Heart left ventricle (tissue), 16 donors: ENCODE results near the gene SLC24A5. TPM values are rescaled to one million over a fixed set of nuclear protein-coding genes. Genes with fewer than 3 reads are reported as not detected.

Experiments
- ATAC-seq, 4 donors: fragments of 200-7000 bp; cut with Tn5 transposase; one replicate each; pipeline ENCODE4 v1.9.1; 2020 to 2022; ENCODE audit warnings: moderate library complexity in 4 of 4, mild to moderate bottlenecking in 3 of 4, moderate number of reproducible peaks in 1 of 4
- DNase-seq, 5 donors: peaks; one replicate each; pipeline ENCODE4 v3.0.0-alpha.2; 2020
- H3K27ac ChIP-seq, 12 donors: fragments of 200-600 bp; sonication (generic) in 4 of 12; one replicate each; pipeline versions ENCODE4 v1.5.0 to v1.8.0; 2016 to 2022; ENCODE audit warnings: mild to moderate bottlenecking in 2 of 12
- H3K27me3 ChIP-seq, 9 donors: fragments of 200-600 bp; sonication (generic) in 2 of 9; one replicate each; pipeline versions ENCODE4 v1.5.1 to v1.8.0; 2016 to 2022; ENCODE audit warnings: mild to moderate bottlenecking in 3 of 9
- H3K36me3 ChIP-seq, 9 donors: fragments of 200-600 bp; sonication (generic) in 2 of 9; one replicate each; pipeline versions ENCODE4 v1.5.0 to v1.8.0; 2018 to 2022; ENCODE audit warnings: mild to moderate bottlenecking in 2 of 9
- H3K4me1 ChIP-seq, 12 donors: fragments of 200-600 bp; sonication (generic) in 4 of 12; one replicate each; pipeline versions ENCODE4 v1.5.0 to v1.8.0; 2016 to 2022; ENCODE audit warnings: mild to moderate bottlenecking in 3 of 12
- H3K4me3 ChIP-seq, 12 donors: fragments of 200-600 bp; sonication (generic) in 4 of 12; one replicate each; pipeline versions ENCODE4 v1.5.0 to v1.8.0; 2017 to 2022; ENCODE audit warnings: mild to moderate bottlenecking in 9 of 12, moderate library complexity in 4 of 12
- H3K9me3 ChIP-seq, 12 donors: fragments of 200-600 bp; sonication (generic) in 4 of 12; one replicate each; pipeline versions ENCODE4 v1.5.0 to v1.8.0; 2016 to 2022; ENCODE audit warnings: mild to moderate bottlenecking in 1 of 12
- CTCF ChIP-seq, 12 donors: fragments of 200-600 bp; sonication (generic) in 4 of 12; IDR thresholded peaks; one replicate each; pipeline versions ENCODE4 v1.5.0 to v1.8.0; 2018 to 2022; ENCODE audit warnings: antibody characterized with exemption in 12 of 12, mild to moderate bottlenecking in 5 of 12
- POLR2A ChIP-seq, 2 donors: fragments of 450-650 bp; IDR thresholded peaks; one replicate each; pipeline ENCODE4 v1.6.1; 2017; ENCODE audit warnings: antibody characterized with exemption in 2 of 2, mild to moderate bottlenecking in 2 of 2, moderate library complexity in 2 of 2
- WGBS, 4 donors: extraction: QIAGEN DNeasy Blood & Tissue Kit in 2 of 4; methylation state at CpG; one replicate each; pipeline versions ENCODE4 v1.1.5 to v1.1.7; 2013 to 2018; 5-methylcytosine and 5-hydroxymethylcytosine counted together
- intact Hi-C, 10 donors: fragments of 100-400 bp; cut with DNase I; formaldehyde crosslinking; loops; one replicate each; pipeline versions ENCODE4 v1.11.1 to v1.14.2; 2022
- polyA plus RNA-seq, 2 donors: library from polyadenylated mRNA; stranded (reverse); fragments of 200-250 nt; gene quantifications; one replicate each; pipeline ENCODE4 v1.2.3, GENCODE V29; 2013
- total RNA-seq, 9 donors: library from RNA; depleted of rRNA in 2 of 9; stranded (reverse); fragments of >200 nt in 2 of 9; fragmentation: NEBNext Ultra II Directional in 3 of 9; extraction: Animal tissue kit (Norgen Biotek cat#: 25700) in 3 of 9; gene quantifications; one replicate each; pipeline versions ENCODE4 v1.1.0 to v1.2.4, GENCODE V29; 2016 to 2023
- donor health status: ischemic (EF 13 %, LVEDD 7.1; RV severe dilation, severe dysfunction).
- donor health status: healthy with polysubstance abuse.
- donor health status: DM: no; HTN: yes; CAD: no.
- donor health status: DM: no; HTN: no; CAD: no.
- donor health status: ischemic (EF 25% LVEDD 6.9; RV normal size, moderate dysfunction).
- donor health status: ischemic (EF 25% LVEDD 5.7; RV mildly dilated, moderate dysfunction).
- donor health status: healthy.
- donor health status: DM: yes; HTN: yes; CAD: no.
- donor health status: ischemic (EF 35%, LVEDD 5.7; RV mildly dilated, moderate dysfunction).
- donor health status: nonischemic (EF 11% LVEDD 7.7; RV severe dilation, severe dysfunction).
- donor health status: DM: yes; HTN: yes; CAD: no.
- donor health status: PGD.
- donor health status: ischemic (EF 29% LVEDD 5.4; RV normal size, mild dysfunction).
- donor health status: nonischemic (EF 23%, LVEDD 6.1; RV moderate dilation, normal function).

SLC24A5 gene
- total and polyA plus RNA-seq, 11 donors: not detected

GRCh38 chr15:48105936-48106335 is 14.9 kb upstream of the SLC24A5 start:
- H3K27ac ChIP-seq: no peak overlapping the region
- 54 to 63% (median 61%) methylated on average over 2 of the region's 2 CpGs for WGBS, 4 donors

GRCh38 chr15:48109212-48109611 is 11.6 kb upstream of the SLC24A5 start:
- DNase-seq: no peak
- no peak overlapping the region for H3K27ac ChIP-seq
- peaks cover 0 to 30% (median 0%) of the 10 kb centered on the region in 9 donors for H3K27me3 ChIP-seq
- intact Hi-C loops: loop anchor here in 1 of 10 donors (10.0 kb wide), 1 partner anchor 176 kb away; no protein-coding TSS in a partner anchor
- TF ChIP-seq POLR2A (IDR thresholded peaks at IDR 0.05) (no peak), CTCF (IDR thresholded peaks at IDR 0.05) (no peak)
- no peaks in the 10 kb centered on the region for H3K9me3 ChIP-seq
- H3K4me1 ChIP-seq: no peaks in the 10 kb centered on the region
- no peak overlapping the region for H3K4me3 ChIP-seq
- ATAC-seq: no peak
- WGBS, 4 donors: 85 to 95% (median 90%) methylated on average over 4 of the region's 4 CpGs
- no peaks in the 10 kb centered on the region for H3K36me3 ChIP-seq

More at GRCh38 chr15:48105936-48106335, 14.9 kb upstream of the SLC24A5 start:
- DNase-seq (no peak), ATAC-seq (no peak)
- H3K4me3 ChIP-seq: no peak overlapping the region
- H3K27me3 ChIP-seq: peaks cover 0 to 38% (median 7%) of the 10 kb centered on the region in 9 donors
- H3K9me3 ChIP-seq: no peaks in the 10 kb centered on the region
- intact Hi-C loops: loop anchor here in 1 of 10 donors (10.0 kb wide), 1 partner anchor 179 kb away; no protein-coding TSS in a partner anchor
- H3K4me1 ChIP-seq: no peaks in the 10 kb centered on the region
- TF ChIP-seq CTCF (IDR thresholded peaks at IDR 0.05) (no peak), POLR2A (IDR thresholded peaks at IDR 0.05) (no peak)
- no peaks in the 10 kb centered on the region for H3K36me3 ChIP-seq

GRCh38 chr15:48109856-48110531 is 10.8 kb upstream of the SLC24A5 start:
- H3K4me3 ChIP-seq: no peak overlapping the region
- DNase-seq (no peak), ATAC-seq (no peak)
- peaks cover 0 to 24% (median 0%) of the 10 kb centered on the region in 9 donors for H3K27me3 ChIP-seq
- TF ChIP-seq POLR2A (IDR thresholded peaks at IDR 0.05): no peak
- no peak for TF ChIP-seq CTCF (IDR thresholded peaks at IDR 0.05)
- no peak overlapping the region for H3K27ac ChIP-seq
- intact Hi-C loops: loop anchor here in 7 of 10 donors (5.0 to 10.0 kb wide), 4 partner anchors 135 to 175 kb away; no protein-coding TSS in a partner anchor
- 66 to 75% (median 69%) methylated on average over 5 of the region's 5 CpGs for WGBS, 4 donors
- H3K36me3 ChIP-seq: no peaks in the 10 kb centered on the region
- H3K9me3 ChIP-seq: no peaks in the 10 kb centered on the region
- H3K4me1 ChIP-seq: no peaks in the 10 kb centered on the region

- 22 to 32% (median 25%) methylated on average over 6 of the region's 6 CpGs for WGBS, 4 donors
- Histone ChIP-seq H3K27ac (no peak overlapping the region), H3K36me3 (no peaks in the 10 kb centered on the region), H3K4me3 (no peak overlapping the region), H3K27me3 (peaks cover 0 to 5% (median 0%) of the 10 kb centered on the region in 9 donors), H3K9me3 (no peaks in the 10 kb centered on the region), H3K4me1 (no peaks in the 10 kb centered on the region)
- peak in 2 of 4 donors; percentile 60 to 70 for ATAC-seq
- intact Hi-C loops: loop anchor here in 6 of 10 donors (5.0 to 10.0 kb wide), 4 partner anchors 133 to 173 kb away; no protein-coding TSS in a partner anchor
- TF ChIP-seq CTCF (IDR thresholded peaks at IDR 0.05): peak in 9 of 12 donors; percentile 19 to 52 (median 40)
- no peak for TF ChIP-seq POLR2A (IDR thresholded peaks at IDR 0.05)
- DNase-seq: no peak
These were observed 8.5 kb upstream of the SLC24A5 start for GRCh38 chr15:48112242-48112641.
